Islet of Langerhans (tissue), 1 donor: ENCODE results near the gene DIP2C.
"Not testable (repeated sequence)": the region's sequence is repeated elsewhere in the genome, so short reads cannot be mapped to it uniquely, and the experiment has no call there.

Source experiments
- FAIRE-seq: peaks from one replicate; lab custom pipeline; 2011; peaks lifted over from hg19 to GRCh38; lab: Jason Lieb, UNC

DIP2C gene

DNA sequence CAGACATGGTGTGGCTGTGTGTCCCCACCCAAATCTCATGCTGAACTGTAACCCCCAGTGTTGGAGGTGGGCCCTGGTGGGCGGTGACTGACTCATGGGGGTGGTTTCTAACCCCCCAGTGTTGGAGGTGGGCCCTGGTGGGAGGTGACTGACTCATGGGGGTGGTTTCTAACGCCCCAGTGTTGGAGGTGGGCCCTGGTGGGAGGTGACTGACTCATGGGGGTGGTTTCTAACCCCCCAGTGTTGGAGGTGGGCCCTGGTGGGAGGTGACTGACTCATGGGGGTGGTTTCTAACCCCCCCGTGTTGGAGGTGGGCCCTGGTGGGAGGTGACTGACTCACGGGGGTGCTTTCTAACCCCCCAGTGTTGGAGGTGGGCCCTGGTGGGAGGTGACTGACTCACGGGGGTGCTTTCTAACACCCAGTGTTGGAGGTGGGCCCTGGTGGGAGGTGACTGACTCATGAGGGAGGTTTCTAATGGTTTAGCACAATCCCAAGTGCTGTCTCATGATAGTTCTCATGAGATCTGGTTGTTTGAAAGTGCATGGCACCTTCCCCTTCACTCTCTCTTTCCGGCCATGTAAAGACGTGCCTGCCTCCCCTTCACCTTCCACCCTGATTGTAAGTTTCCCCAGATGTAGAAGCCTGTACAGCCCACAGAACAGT lies 78.7 kb downstream of the DIP2C start:
- not testable (repeated sequence) for FAIRE-seq

GRCh38 chr10:609868-610545 lies 79.5 kb downstream of the DIP2C start:
- FAIRE-seq, result no peak

DNA sequence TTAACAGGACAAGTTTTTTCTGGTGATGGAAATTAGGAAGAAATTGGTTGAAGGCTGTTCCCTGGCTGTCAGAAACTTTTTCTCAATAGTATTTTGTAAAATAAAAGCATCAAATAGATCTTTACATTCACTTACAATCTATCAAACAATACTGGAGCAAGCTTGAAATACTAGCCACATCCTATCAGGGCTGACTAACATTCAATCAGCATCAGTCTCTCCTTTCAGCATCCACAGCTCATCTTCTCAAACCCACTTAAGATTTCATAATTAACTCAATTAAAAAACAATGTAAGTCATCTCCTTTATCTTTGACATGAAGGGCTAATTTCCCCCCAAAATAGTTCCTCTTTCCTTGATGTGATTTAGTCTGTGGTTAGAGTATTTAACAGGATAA lies 80.2 kb downstream of the DIP2C start:
- no peak for FAIRE-seq

GRCh38 chr10:608331-609261 lies 80.9 kb downstream of the DIP2C start:
- FAIRE-seq, result no peak

DNA sequence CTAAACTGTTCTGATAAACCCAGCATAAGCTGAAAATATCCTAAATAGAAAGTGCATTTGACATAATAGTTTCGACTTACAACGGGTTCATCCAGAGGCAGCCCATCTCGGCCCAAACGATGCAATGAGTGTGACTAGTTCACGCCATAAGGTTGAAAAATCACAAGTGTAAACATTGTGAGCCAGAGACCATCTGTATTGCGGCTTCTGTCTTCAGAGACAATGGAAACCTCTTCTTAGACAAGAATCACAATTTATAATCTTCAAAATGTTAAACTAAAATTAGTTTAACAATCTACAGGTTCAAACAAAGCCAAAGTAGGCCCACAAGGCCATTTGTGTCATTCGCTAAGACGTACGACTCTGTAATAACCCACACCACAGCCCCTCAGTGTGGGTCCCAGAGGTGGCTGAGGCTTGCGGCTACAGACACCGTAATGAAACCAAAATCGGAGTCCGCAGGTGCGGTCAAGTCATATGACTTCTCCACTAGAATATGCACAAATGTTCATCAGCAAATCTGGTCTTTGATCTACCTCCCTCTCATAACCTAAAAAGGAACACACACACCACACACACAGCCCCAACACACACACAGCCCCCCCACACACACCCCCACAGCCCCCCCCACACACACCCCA lies 81.8 kb downstream of the DIP2C start:
- FAIRE-seq, result no peak

- FAIRE-seq, result no peak
Measured at GRCh38 chr10:606762-607544, 82.5 kb downstream of the DIP2C start.

- FAIRE-seq, result no peak
Measured at GRCh38 chr10:605632-606325, 83.7 kb downstream of the DIP2C start.

- no peak for FAIRE-seq
Measured at GRCh38 chr10:604716-605631, 84.5 kb downstream of the DIP2C start.

GRCh38 chr10:603745-604144 lies 85.7 kb downstream of the DIP2C start:
- FAIRE-seq, result no peak

DNA sequence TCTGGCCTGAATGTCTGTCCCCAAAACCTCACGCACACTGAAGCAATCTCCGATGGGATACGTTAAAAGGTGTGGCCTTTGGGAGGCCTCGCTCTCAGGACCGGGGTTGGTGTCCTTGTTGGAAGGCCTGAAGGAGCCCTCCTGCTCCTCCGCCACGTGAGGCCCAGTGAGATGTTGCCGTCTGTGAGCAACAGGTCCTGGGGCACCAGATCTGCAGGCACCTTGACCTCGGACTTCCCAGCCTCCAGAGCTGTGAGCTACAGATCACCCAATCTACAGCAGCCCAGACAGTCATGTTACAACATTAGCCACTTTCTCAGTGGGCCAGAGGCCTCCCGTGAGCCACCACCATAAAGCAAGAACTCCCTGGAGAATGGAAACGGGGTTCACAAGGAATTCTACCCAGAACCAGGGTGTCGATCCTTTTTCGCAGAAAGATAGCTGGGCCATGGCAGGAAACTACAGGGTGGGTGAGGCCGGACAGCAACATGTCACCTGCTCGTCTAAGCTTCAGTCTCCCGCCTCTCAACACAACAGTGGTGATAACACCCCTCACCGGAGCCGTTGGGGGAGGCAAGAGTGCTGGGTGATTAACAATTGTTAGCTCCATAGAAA lies 87.0 kb downstream of the DIP2C start:
- no peak for FAIRE-seq

DNA sequence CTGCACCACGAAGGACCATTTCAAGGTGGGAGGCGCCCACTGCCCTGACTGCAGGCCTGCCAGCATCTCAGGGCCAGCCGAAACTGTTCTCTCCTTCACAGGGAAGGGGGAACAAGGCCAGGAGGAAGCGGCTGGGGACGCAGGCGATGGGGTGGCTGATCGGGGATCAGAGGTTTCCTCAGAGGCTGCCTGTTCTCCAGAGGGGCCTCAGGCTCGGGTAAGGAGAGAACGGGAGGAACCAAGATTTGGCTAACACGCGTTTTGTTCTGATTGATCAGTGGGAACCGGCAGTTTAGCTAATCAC lies 87.9 kb downstream of the DIP2C start:
- FAIRE-seq, result no peak

DNA sequence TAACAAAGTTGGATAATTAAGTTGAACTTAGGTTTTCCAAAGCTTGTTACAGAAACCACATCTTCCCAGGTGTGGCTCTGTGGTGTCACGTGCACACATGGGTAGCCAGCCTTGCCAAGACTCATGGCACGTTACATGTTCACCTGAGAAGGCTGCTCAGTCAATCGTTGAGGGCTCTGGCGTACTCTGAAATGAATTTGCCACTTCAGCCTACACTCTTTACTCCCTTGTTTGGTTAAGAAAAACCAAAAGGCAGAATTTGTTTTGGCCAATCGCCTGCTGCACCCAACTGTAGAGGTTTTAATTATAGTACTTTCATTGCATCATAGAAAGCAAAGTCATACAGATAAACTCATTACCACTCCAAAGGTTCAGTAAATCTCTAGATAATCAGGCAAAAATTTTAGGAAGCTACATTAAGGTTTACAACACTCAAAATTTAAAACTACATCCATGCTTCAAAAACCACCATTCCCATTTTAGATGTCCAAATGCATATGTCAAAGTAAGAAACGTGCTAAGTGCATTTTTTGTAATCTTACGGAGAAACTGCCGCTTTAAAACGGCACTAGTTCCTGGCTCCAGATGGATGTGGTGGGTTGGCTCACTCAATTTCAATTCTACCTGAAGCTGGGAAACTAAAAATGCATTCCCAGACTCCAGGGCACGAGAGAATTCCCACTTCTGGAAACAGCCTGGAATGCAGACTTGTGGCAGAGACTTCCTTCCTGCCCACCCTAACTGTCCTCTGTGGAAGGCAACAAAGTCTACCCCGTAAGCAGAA lies 88.4 kb downstream of the DIP2C start:
- no peak for FAIRE-seq

DNA sequence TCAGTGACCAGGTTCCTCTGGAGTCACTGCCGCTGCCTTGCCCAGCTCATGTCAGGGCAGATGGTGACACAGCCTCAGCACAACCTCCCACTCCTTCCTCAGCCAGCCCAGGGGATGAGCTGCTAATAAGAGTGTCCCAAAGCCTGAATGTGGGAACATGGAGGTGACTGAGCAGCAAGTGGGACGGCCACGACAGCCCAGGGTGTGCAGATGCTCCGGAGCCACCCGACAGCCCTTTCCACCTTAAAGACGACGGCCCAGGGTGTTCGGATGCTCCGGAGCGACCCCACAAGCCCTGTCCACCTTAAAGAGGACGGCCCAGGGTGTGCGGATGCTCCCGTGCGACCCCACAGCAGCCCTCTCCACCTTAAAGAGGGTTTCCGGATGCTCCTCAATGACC lies 89.2 kb downstream of the DIP2C start:
- FAIRE-seq, result no peak

- no peak for FAIRE-seq
Measured at GRCh38 chr10:599767-600166, 89.7 kb downstream of the DIP2C start.

- FAIRE-seq, result no peak
Measured at GRCh38 chr10:598415-599170, 90.9 kb downstream of the DIP2C start.

- no peak for FAIRE-seq
Measured at GRCh38 chr10:597976-598375, 91.5 kb downstream of the DIP2C start.

GRCh38 chr10:596725-597345 lies 92.6 kb downstream of the DIP2C start:
- no peak for FAIRE-seq

- not testable (repeated sequence) for FAIRE-seq
Measured at GRCh38 chr10:596131-596530, 93.3 kb downstream of the DIP2C start.
